ENCODE data around the gene RARRES2. TPM values are rescaled to one million over a fixed set of nuclear protein-coding genes. Genes with fewer than 3 reads are reported as not detected.
"Not testable (repeated sequence)": the region's sequence is repeated elsewhere in the genome, so short reads cannot be mapped to it uniquely, and the experiment has no call there.

RARRES2 gene
- total RNA-seq, 2 donors from 2014 or later, result 76.4 to 102 TPM

DNA sequence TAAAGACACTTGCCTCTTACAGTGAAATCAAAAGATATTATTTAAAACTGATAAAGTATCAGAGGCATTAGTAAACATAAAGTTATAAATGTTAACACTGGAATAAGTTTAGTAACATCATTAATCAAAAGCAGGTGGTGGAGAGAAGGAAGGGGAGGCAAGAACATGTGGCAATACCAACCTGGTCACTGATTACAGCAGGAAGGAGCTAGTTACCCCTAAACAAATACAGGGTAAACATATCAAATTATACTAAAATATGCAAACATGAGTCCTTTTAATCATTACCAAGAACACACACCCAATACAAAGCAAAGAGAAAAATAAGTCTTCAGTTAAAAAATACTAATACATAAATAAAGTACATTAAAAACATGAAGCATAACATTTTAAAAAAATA, 43.5 kb downstream of the RARRES2 start:
- not testable (repeated sequence) for H3K4me1 ChIP-seq (ENCODE audit: control insufficient read depth in 1 of 2, low read depth in 2 of 2); H3K4me3 ChIP-seq; DNase-seq (ENCODE audit: low spot score); H3K9me3 ChIP-seq; H3K27ac ChIP-seq; ATAC-seq (ENCODE audit: insufficient number of reproducible peaks, low FRiP score, low read depth); H3K36me3 ChIP-seq; H3K27me3 ChIP-seq (replicated peaks; ENCODE audit: insufficient read depth)

GRCh38 chr7:150296802-150297201, 44.6 kb downstream of the RARRES2 start:
- not testable (repeated sequence) for H3K27me3 ChIP-seq (replicated peaks; ENCODE audit: insufficient read depth); H3K27ac ChIP-seq; H3K4me1 ChIP-seq (ENCODE audit: control insufficient read depth in 1 of 2, low read depth in 2 of 2); H3K4me3 ChIP-seq; DNase-seq (ENCODE audit: low spot score); H3K36me3 ChIP-seq; H3K9me3 ChIP-seq; ATAC-seq (ENCODE audit: insufficient number of reproducible peaks, low FRiP score, low read depth)

GRCh38 chr7:150295614-150296013, 45.8 kb downstream of the RARRES2 start:
- DNase-seq (ENCODE audit: low spot score); H3K4me1 ChIP-seq (ENCODE audit: control insufficient read depth in 1 of 2, low read depth in 2 of 2); H3K27ac ChIP-seq; ATAC-seq (ENCODE audit: insufficient number of reproducible peaks, low FRiP score, low read depth); H3K4me3 ChIP-seq; H3K27me3 ChIP-seq (replicated peaks; ENCODE audit: insufficient read depth); H3K36me3 ChIP-seq; H3K9me3 ChIP-seq: not testable (repeated sequence)

DNA sequence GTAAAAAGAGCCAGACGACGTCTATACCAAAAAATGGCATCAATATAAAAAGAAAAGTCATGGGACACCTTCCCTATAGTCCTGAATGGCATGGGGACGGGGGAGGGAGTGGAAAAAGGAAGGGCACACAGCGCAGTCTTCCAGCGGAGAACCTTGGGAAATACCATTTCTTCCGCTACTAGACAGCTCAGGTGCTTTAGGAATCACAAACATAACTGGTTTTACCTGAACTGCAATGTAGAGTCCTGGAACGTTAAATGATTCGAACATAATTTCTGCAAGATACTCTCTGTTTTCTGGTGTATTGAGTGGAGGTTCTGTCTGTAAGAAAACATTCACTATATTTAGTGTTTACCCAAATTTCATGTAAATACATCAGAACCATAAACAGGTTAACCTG, 46.4 kb downstream of the RARRES2 start:
- DNase-seq (ENCODE audit: low spot score); H3K4me1 ChIP-seq (ENCODE audit: control insufficient read depth in 1 of 2, low read depth in 2 of 2); H3K9me3 ChIP-seq; H3K36me3 ChIP-seq; H3K27ac ChIP-seq; ATAC-seq (ENCODE audit: insufficient number of reproducible peaks, low FRiP score, low read depth); H3K27me3 ChIP-seq (replicated peaks; ENCODE audit: insufficient read depth); H3K4me3 ChIP-seq: not testable (repeated sequence)

DNA sequence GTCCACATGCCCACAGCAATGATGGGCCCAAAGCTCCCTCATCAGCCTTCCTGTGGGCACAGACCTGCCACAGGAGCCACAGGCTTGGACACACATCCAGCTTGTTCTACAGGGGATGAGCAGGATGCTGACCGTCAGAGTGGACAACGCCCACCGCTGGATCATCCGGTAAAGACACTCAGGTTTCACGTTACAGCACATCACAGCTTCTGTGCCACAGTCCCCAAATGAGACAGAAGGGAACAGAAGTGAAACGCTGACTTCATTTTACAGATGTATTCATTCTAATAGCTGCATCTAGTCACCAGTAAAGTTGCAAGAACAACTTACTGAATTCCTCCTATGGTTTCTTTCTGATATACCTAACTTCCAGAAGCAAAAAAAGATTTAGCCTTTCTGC, 51.1 kb downstream of the RARRES2 start:
- not testable (repeated sequence) for ATAC-seq (ENCODE audit: insufficient number of reproducible peaks, low FRiP score, low read depth)

GRCh38 chr7:150288816-150289215, 52.6 kb downstream of the RARRES2 start:
- not testable (repeated sequence) for H3K36me3 ChIP-seq; H3K4me3 ChIP-seq; H3K4me1 ChIP-seq (ENCODE audit: control insufficient read depth in 1 of 2, low read depth in 2 of 2); DNase-seq (ENCODE audit: low spot score); H3K27ac ChIP-seq; H3K27me3 ChIP-seq (replicated peaks; ENCODE audit: insufficient read depth); ATAC-seq (ENCODE audit: insufficient number of reproducible peaks, low FRiP score, low read depth); H3K9me3 ChIP-seq

More for the DNA sequence above, 51.1 kb downstream of the RARRES2 start:
- H3K27ac ChIP-seq; H3K4me1 ChIP-seq (ENCODE audit: control insufficient read depth in 1 of 2, low read depth in 2 of 2); H3K27me3 ChIP-seq (replicated peaks; ENCODE audit: insufficient read depth); H3K9me3 ChIP-seq; H3K4me3 ChIP-seq; H3K36me3 ChIP-seq; DNase-seq (ENCODE audit: low spot score): not testable (repeated sequence)

Other genes with a start within 250 kb of the RARRES2 start
- gene LRRC61, start 18.3 kb downstream of the RARRES2 start, total RNA-seq, result 10 to 100 TPM in 1 of 2 donors, 1 to 10 TPM in 1; 4.6 to 10.2 TPM
- 1 to 10 TPM in 1 of 2 donors, under 1 TPM in 1; 0.14 to 6.4 TPM for gene ACTR3C, start 18.1 kb downstream of the RARRES2 start, total RNA-seq
- gene REPIN1, start 27.2 kb upstream of the RARRES2 start, total RNA-seq, result 10 to 100 TPM; 80.0 to 82.3 TPM
- 10 to 100 TPM in 1 of 2 donors, 1 to 10 TPM in 1; 4.2 to 11.5 TPM for gene ZNF775, start 37.7 kb upstream of the RARRES2 start, total RNA-seq
- gene GIMAP8, start 109.0 kb upstream of the RARRES2 start, total RNA-seq, result 10 to 100 TPM in 1 of 2 donors, 1 to 10 TPM in 1; 5.8 to 13.4 TPM
- 10 to 100 TPM; 12.6 to 21.4 TPM for gene GIMAP7, start 173.2 kb upstream of the RARRES2 start, total RNA-seq
- 10 to 100 TPM; 12.3 to 29.3 TPM for gene GIMAP4, start 225.8 kb upstream of the RARRES2 start, total RNA-seq

Data from thoracic aorta (tissue), 2 donors.